Adrenal gland (tissue), 19 donors: ENCODE measurements around the gene GCNT3. TPM values are rescaled to one million over a fixed set of nuclear protein-coding genes. Genes with fewer than 3 reads are reported as not detected.

Experiments
- DNase-seq, 7 donors: peaks; one replicate each; pipeline ENCODE4 v3.0.0-alpha.2; 2019 to 2020
- H3K27ac ChIP-seq, 5 donors: fragments of 200-600 bp; sonication (generic) in 4 of 5; 1 replicate in 3 of 5; 2 replicates in 2 of 5; pipeline versions ENCODE4 v1.5.1 to v1.8.0; 2016 to 2020; ENCODE audit warnings: mild to moderate bottlenecking in 1 of 5
- H3K27me3 ChIP-seq: fragments of 200-600 bp; 2 replicates; pipeline ENCODE4 v1.8.0; 2021
- H3K36me3 ChIP-seq, 2 donors: fragments of 200-600 bp; replicated peaks in 1 of 2; 1 replicate in 1 of 2; 2 replicates in 1 of 2; pipeline versions ENCODE4 v1.5.1 to v1.8.0; 2018 to 2022
- H3K4me1 ChIP-seq, 2 donors: fragments of 200-600 bp; replicated peaks in 1 of 2; 1 replicate in 1 of 2; 2 replicates in 1 of 2; pipeline versions ENCODE4 v1.5.1 to v1.8.0; 2018 to 2021
- H3K4me3 ChIP-seq, 4 donors: fragments of 200-600 bp; sonication (generic) in 3 of 4; one replicate each; pipeline ENCODE4 v1.5.1; 2016 to 2018
- H3K9me3 ChIP-seq, 3 donors: fragments of 200-600 bp; sonication (generic) in 1 of 3; replicated peaks in 1 of 3; 1 replicate in 2 of 3; 2 replicates in 1 of 3; pipeline versions ENCODE4 v1.5.1 to v1.8.0; 2016 to 2021
- POLR2A ChIP-seq, 2 donors: fragments of 450-650 bp; IDR thresholded peaks; one replicate each; pipeline ENCODE4 v1.6.1; 2017; ENCODE audit warnings: antibody characterized with exemption in 2 of 2, mild to moderate bottlenecking in 2 of 2, moderate library complexity in 1 of 2
- WGBS, 4 donors: extraction: QIAGEN DNeasy Blood & Tissue Kit in 2 of 4; methylation state at CpG; one replicate each; pipeline versions ENCODE4 v1.1.5 to v1.1.7; 2013 to 2017; 5-methylcytosine and 5-hydroxymethylcytosine counted together
- intact Hi-C, 2 donors: fragments of 100-400 bp; cut with DNase I; formaldehyde crosslinking; loops; one replicate each; pipeline versions ENCODE4 v1.14.1 to v1.15.0; 2022 to 2023
- long read RNA-seq, 10 donors: library from polyadenylated mRNA in 3 of 10; unstranded in 2 of 10; stranded (forward) in 1 of 10; transcript quantifications; one replicate each; pipeline ENCODE4 v2.0.0 and lab custom pipeline, GENCODE V29; 2021 to 2026
- polyA plus RNA-seq, 3 donors: library from polyadenylated mRNA; stranded (reverse); fragments of 200-250 nt in 2 of 3; fragments of 350-450 nt in 1 of 3; fragmentation: Illumina TruSeq in 1 of 3; extraction: RNeasy Lipid Tissue Mini Kit (QIAGEN cat#74804) in 1 of 3; gene quantifications; one replicate each; pipeline ENCODE4 v1.2.3, GENCODE V29; 2013 to 2014
- total RNA-seq, 9 donors: library from RNA; depleted of rRNA in 4 of 9; stranded (reverse); fragments of >200 nt in 4 of 9; fragments of 120-200 nt in 1 of 9; fragmentation: NEBNext Ultra II Directional in 1 of 9; extraction: Animal tissue kit (Norgen Biotek cat#: 25700) in 1 of 9; gene quantifications; one replicate each; pipeline versions ENCODE4 v1.1.0 to v1.2.4, GENCODE V29; 2013 to 2023
- TF ChIP-seq, protein P1 (sequence below), 6 experiments: fragments of 450-650 bp in 4 of 6; fragments of 200-600 bp in 2 of 6; sonication (generic) in 1 of 6; IDR thresholded peaks; 1 replicate in 5 of 6; 2 replicates in 1 of 6; pipeline versions ENCODE4 v1.5.1 to v1.8.0; 2016 to 2021; ENCODE audit warnings: antibody characterized with exemption in 6 of 6, mild to moderate bottlenecking in 2 of 6, moderate library complexity in 1 of 6
- donor health status: healthy with polysubstance abuse.
- donor health status: Bipolar disorder and iron deficiency.
- donor health status: DM: yes; HTN: yes; CAD: no.
- donor health status: DM: no; HTN: no; CAD: no.
- donor health status: DM: no; HTN: no; CAD: no.
- donor health status: DM: yes; HTN: yes; CAD: no.

GCNT3 gene, protein sequence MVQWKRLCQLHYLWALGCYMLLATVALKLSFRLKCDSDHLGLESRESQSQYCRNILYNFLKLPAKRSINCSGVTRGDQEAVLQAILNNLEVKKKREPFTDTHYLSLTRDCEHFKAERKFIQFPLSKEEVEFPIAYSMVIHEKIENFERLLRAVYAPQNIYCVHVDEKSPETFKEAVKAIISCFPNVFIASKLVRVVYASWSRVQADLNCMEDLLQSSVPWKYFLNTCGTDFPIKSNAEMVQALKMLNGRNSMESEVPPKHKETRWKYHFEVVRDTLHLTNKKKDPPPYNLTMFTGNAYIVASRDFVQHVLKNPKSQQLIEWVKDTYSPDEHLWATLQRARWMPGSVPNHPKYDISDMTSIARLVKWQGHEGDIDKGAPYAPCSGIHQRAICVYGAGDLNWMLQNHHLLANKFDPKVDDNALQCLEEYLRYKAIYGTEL
- total RNA-seq (10 to 100 TPM in 1 of 9 donors, 1 to 10 TPM in 2, under 1 TPM in 5, not detected in 1; 0.09 to 14.1 (median 0.83) TPM), polyA plus RNA-seq (1 to 10 TPM in 1 of 3 donors, under 1 TPM in 2; 0.03 to 5.4 (median 0.08) TPM)
- long read RNA-seq, donor 1, full-length matches to known transcripts = 9 of 273 reads
- long read RNA-seq, donor 1, partial matches to known transcripts = 101 of 273 reads
- long read RNA-seq, donor 1, other reads (novel, unspliced or antisense) = 163 of 273 reads
- long read RNA-seq, donor 2 = 0 reads
- long read RNA-seq, donor 3, full-length matches to known transcripts = 2 of 258 reads
- long read RNA-seq, donor 3, partial matches to known transcripts = 126 of 258 reads
- long read RNA-seq, donor 3, other reads (novel, unspliced or antisense) = 130 of 258 reads
- long read RNA-seq, donor 4 = 0 reads
- long read RNA-seq, donor 5, full-length matches to known transcripts = 1 of 1 reads
- long read RNA-seq, donor 5, partial matches to known transcripts = 0 of 1 reads
- long read RNA-seq, donor 5, other reads (novel, unspliced or antisense) = 0 of 1 reads
- long read RNA-seq, donor 6 = 0 reads
- long read RNA-seq, donor 7, full-length matches to known transcripts = 1 of 1 reads
- long read RNA-seq, donor 7, partial matches to known transcripts = 0 of 1 reads
- long read RNA-seq, donor 7, other reads (novel, unspliced or antisense) = 0 of 1 reads
- long read RNA-seq, donor 8, full-length matches to known transcripts = 6 of 224 reads
- long read RNA-seq, donor 8, partial matches to known transcripts = 70 of 224 reads
- long read RNA-seq, donor 8, other reads (novel, unspliced or antisense) = 148 of 224 reads
- long read RNA-seq, donor 9, full-length matches to known transcripts = 2 of 160 reads
- long read RNA-seq, donor 9, partial matches to known transcripts = 70 of 160 reads
- long read RNA-seq, donor 9, other reads (novel, unspliced or antisense) = 88 of 160 reads
- long read RNA-seq, donor 10, full-length matches to known transcripts = 2 of 2 reads
- long read RNA-seq, donor 10, partial matches to known transcripts = 0 of 2 reads
- long read RNA-seq, donor 10, other reads (novel, unspliced or antisense) = 0 of 2 reads

DNA sequence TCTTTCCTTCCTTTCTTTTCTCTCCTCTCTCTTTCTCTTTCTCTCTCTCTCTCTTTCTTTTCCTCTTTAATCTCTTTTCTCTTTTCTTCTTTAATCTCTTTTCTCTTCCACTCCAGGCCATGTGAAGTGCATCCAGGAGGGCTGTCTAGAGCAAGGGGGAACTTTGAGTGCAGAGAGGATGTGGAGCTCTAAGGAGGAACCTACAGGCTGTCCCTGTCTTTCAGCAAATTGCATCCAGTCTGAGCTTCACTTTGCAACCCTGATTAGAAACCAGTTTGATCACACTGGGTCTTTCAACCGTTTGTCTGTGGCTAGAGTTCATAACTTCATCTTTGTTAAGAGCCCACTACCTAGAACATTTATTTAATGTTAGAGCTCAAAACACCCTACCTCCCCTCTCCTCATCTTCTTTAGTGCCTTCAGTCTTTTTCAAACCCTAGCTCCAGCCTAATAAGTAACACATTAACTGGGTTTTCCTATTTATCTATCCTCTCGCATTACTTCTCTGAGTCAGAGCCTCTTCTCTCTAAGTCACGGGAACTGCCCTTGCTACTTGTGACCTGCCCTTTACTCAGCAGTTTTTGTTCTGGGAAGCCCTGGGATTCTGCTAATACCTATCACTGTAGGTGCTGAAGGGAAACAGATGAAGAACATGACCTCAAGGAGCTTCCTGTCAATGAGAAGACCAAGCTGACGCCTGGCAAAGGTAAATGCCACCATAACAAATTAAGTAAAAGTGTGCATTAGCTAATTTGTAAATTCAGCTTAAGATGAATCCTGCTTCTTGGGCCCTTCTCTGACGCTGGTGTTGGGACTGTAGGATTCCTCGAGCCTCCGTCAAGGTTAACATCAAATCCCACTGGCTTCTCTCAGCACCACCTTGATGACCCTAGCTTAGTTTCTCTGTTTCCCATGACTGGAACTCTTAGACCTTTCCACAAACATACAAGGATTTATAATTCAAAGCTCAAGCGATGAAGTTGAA is at the start of gene GCNT3:
Gene GCNT3, plus strand, starts transcription at position 508 of the 985 bp plus-strand sequence. CDS start 6,456 bp downstream, outside the sequence.
- Histone ChIP-seq H3K9me3 (no peaks in the 10 kb centered on the region), H3K36me3 (no peaks in the 10 kb centered on the region), H3K27ac (no peak within 1 kb of the TSS), H3K27me3 (no peaks in the 10 kb centered on the region), H3K4me1 (peaks cover 0 to 8% of the 10 kb centered on the region in 2 donors), H3K4me3 (no peak within 1 kb of the TSS)
- no peak for TF ChIP-seq POLR2A (IDR thresholded peaks at IDR 0.05)
- TF ChIP-seq, protein P1, sequence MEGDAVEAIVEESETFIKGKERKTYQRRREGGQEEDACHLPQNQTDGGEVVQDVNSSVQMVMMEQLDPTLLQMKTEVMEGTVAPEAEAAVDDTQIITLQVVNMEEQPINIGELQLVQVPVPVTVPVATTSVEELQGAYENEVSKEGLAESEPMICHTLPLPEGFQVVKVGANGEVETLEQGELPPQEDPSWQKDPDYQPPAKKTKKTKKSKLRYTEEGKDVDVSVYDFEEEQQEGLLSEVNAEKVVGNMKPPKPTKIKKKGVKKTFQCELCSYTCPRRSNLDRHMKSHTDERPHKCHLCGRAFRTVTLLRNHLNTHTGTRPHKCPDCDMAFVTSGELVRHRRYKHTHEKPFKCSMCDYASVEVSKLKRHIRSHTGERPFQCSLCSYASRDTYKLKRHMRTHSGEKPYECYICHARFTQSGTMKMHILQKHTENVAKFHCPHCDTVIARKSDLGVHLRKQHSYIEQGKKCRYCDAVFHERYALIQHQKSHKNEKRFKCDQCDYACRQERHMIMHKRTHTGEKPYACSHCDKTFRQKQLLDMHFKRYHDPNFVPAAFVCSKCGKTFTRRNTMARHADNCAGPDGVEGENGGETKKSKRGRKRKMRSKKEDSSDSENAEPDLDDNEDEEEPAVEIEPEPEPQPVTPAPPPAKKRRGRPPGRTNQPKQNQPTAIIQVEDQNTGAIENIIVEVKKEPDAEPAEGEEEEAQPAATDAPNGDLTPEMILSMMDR (IDR thresholded peaks at IDR 0.05) = no peak
- intact Hi-C loops = no loop called here
- WGBS, 4 donors = 67 to 73% (median 68%) methylated on average over 8 of the region's 8 CpGs
- peak in 5 of 7 donors; percentile 14 to 43 (median 21) for DNase-seq

DNA sequence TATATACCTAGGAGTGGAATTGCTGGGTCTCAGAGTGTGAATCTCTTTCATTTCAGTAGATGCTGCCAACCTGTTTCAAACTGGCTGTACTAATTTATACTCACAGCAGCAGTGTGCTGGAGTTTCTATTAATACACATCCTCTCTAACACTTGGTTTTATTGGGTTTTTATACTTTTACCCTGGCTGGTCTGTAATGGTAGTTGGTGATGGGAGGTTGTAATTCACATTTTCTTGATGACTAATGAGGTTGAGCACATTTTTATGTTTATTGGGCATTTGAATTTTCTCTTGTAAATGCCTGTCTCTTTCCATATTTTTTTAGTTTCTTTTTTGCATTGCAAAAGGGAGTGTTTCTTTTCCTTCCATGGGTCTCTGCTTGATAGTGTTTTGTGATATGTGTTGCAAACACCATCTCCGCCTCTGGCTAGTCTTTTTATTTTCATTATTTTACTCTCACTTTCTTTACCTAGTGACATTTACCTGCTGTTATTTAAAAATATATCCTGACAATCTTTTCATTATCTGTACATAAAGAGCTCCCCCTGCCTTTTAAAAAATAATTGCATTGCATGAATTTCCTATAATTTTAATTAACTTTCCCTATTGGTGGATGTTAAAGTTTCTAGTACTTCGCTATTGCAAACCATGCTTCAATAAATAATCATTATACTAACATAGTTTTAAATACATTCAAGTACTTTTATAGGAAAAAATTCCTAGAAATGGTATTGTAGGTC is 49.0 kb upstream of the GCNT3 start:
- Histone ChIP-seq H3K9me3 (no peaks in the 10 kb centered on the region), H3K4me1 (no peaks in the 10 kb centered on the region), H3K4me3 (no peak overlapping the region), H3K27ac (no peak overlapping the region), H3K27me3 (peaks cover 5% of the 10 kb centered on the region), H3K36me3 (no peaks in the 10 kb centered on the region)
- DNase-seq = no peak
- WGBS, 4 donors = 88 to 90% (median 89%) methylated on average over 2 of the region's 2 CpGs
- intact Hi-C loops = no loop called here
- TF ChIP-seq, protein P1 (IDR thresholded peaks at IDR 0.05) = no peak
- TF ChIP-seq POLR2A (IDR thresholded peaks at IDR 0.05) = no peak

DNA sequence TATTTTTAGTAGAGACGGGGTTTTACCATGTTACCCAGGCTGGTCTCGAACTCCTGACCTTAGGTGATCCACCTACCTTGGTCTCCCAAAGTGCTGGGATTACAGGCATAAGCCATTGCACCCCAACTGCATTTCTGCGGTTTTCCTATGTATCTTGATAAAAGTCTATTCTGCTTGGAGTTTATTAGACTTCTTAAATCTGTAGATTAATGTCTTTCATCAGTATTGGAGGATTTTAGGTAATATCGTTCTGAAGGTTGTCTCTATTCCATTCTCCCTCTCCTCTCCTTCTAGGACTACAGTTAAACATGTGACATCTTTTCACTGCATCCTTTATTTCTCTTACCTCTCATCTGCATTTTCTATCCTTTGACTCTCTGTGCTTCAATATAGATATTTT is 46.3 kb upstream of the GCNT3 start:
- H3K36me3 ChIP-seq = no peaks in the 10 kb centered on the region
- intact Hi-C loops = no loop called here
- no peak for DNase-seq
- peaks cover 5% of the 10 kb centered on the region for H3K27me3 ChIP-seq
- WGBS, 4 donors = 86 to 98% (median 89%) methylated on average over 4 of the region's 4 CpGs
- no peak for TF ChIP-seq POLR2A (IDR thresholded peaks at IDR 0.05)
- TF ChIP-seq, protein P1 (IDR thresholded peaks at IDR 0.05) = no peak
- no peak overlapping the region for H3K4me3 ChIP-seq
- no peak overlapping the region for H3K27ac ChIP-seq
- no peaks in the 10 kb centered on the region for H3K4me1 ChIP-seq
- no peaks in the 10 kb centered on the region for H3K9me3 ChIP-seq
